IMR-90 (cell line): Measurements from ENCODE around the gene PRPF6. TPM values are rescaled to one million over a fixed set of nuclear protein-coding genes. Genes with fewer than 3 reads are reported as not detected.

Experiments
- ATAC-seq: fragments of 200-7000 bp; cut with Tn5 transposase; 2 replicates; pipeline ENCODE4 v1.9.1; 2020; ENCODE audit warnings: low read depth, mild to moderate bottlenecking, moderate library complexity
- BruUV-seq: library from RNA; stranded (reverse); fragments of 400-500 nt; replicated peaks from 2 replicates; lab custom pipeline; 2021; lab: Mats Ljungman, UMichigan
- CTCF ChIA-PET: fragments of 300-600 bp; formaldehyde crosslinking; extraction: SDS; loops from one replicate; lab custom pipeline; 2021; ENCODE audit warnings: antibody characterized with exemption; lab: Yijun Ruan, JAX
- POLR2A ChIA-PET: fragments of 300-600 bp; sonication (Branson Sonifier 250); formaldehyde crosslinking; loops from one replicate; lab custom pipeline; 2022; ENCODE audit warnings: antibody characterized with exemption; ENCODE audit not compliant: unreplicated experiment; lab: Charles Lee
- DNase-seq: peaks from one replicate; pipeline ENCODE4 v3.0.0; 2013
- H2AFZ ChIP-seq: replicated peaks from 2 replicates; pipeline ENCODE3; 2013; ENCODE audit warnings: low read length, mild to moderate bottlenecking; ENCODE audit not compliant: poor library complexity
- H2AK5ac ChIP-seq: 2 replicates; pipeline ENCODE4 v1.6.1; 2013; ENCODE audit warnings: low read depth, low read length, inconsistent platforms
- H2AK9ac ChIP-seq: replicated peaks from 2 replicates; pipeline ENCODE3; 2013; ENCODE audit warnings: mild to moderate bottlenecking, low read depth, low read length, moderate library complexity; ENCODE audit not compliant: poor library complexity
- H2BK120ac ChIP-seq: 2 replicates; pipeline ENCODE4 v1.6.1; 2013; ENCODE audit warnings: low read depth, low read length, inconsistent platforms
- H2BK15ac ChIP-seq: 3 replicates; pipeline ENCODE4 v1.6.1; 2013; ENCODE audit warnings: low read depth, low read length, inconsistent platforms
- H2BK20ac ChIP-seq: 2 replicates; pipeline ENCODE4 v1.6.1; 2013; ENCODE audit warnings: low read depth, mild to moderate bottlenecking, inconsistent platforms, low read length, moderate library complexity
- H2BK5ac ChIP-seq: 2 replicates; pipeline ENCODE4 v1.6.1; 2013; ENCODE audit warnings: mild to moderate bottlenecking, low read depth, low read length, inconsistent platforms; ENCODE audit not compliant: poor library complexity, severe bottlenecking
- H3K14ac ChIP-seq: replicated peaks from 2 replicates; pipeline ENCODE4 v1.6.1; 2013; ENCODE audit warnings: low read depth, low read length, inconsistent platforms
- H3K18ac ChIP-seq: 2 replicates; pipeline ENCODE4 v1.6.1; 2013; ENCODE audit warnings: low read depth, low read length, control low read depth
- H3K23ac ChIP-seq: 2 replicates; pipeline ENCODE4 v1.6.1; 2013; ENCODE audit warnings: low read depth, low read length, inconsistent platforms
- H3K27ac ChIP-seq: 2 replicates; pipeline ENCODE4 v1.5.1; 2013; ENCODE audit warnings: mild to moderate bottlenecking, control low read depth, low read length; ENCODE audit not compliant: insufficient read depth
- H3K27me3 ChIP-seq: 2 replicates; pipeline ENCODE4 v1.6.1; 2013; ENCODE audit warnings: low read length; ENCODE audit not compliant: control insufficient read depth, insufficient read depth
- H3K36me3 ChIP-seq: 2 replicates; pipeline ENCODE4 v1.6.1; 2013; ENCODE audit warnings: low read length, mixed read lengths; ENCODE audit not compliant: control insufficient read depth, insufficient read depth
- H3K4ac ChIP-seq: 2 replicates; pipeline ENCODE4 v1.6.1; 2013; ENCODE audit warnings: low read depth, low read length, inconsistent platforms
- H3K4me1 ChIP-seq: 2 replicates; pipeline ENCODE4 v1.6.1; 2013; ENCODE audit warnings: low read length, mixed read lengths; ENCODE audit not compliant: control insufficient read depth, insufficient read depth
- H3K4me2 ChIP-seq: 2 replicates; pipeline ENCODE4 v1.6.1; 2013; ENCODE audit warnings: low read depth, mild to moderate bottlenecking, control low read depth, low read length, moderate library complexity
- H3K4me3 ChIP-seq: 2 replicates; pipeline ENCODE4 v1.5.1; 2013; ENCODE audit warnings: low read depth, mild to moderate bottlenecking, control low read depth, low read length, moderate library complexity; ENCODE audit not compliant: insufficient read depth
- H3K56ac ChIP-seq: 2 replicates; pipeline ENCODE4 v1.6.1; 2013; ENCODE audit warnings: low read length, inconsistent platforms; ENCODE audit not compliant: insufficient read depth; ENCODE audit errors: extremely low read depth
- H3K79me1 ChIP-seq, 2 experiments: 2 replicates each; pipeline ENCODE4 v1.6.1; 2013; ENCODE audit warnings: low read length in 2 of 2, inconsistent platforms in 1 of 2, low read depth in 1 of 2
- H3K9ac ChIP-seq: 2 replicates; pipeline ENCODE4 v1.6.1; 2013; ENCODE audit warnings: low read depth, low read length, control low read depth
- H3K9me1 ChIP-seq: 2 replicates; pipeline ENCODE4 v1.6.1; 2013; ENCODE audit warnings: low read length, inconsistent platforms; ENCODE audit not compliant: insufficient read depth
- H3K9me3 ChIP-seq: 2 replicates; pipeline ENCODE4 v1.6.1; 2013; ENCODE audit warnings: low read length; ENCODE audit not compliant: control insufficient read depth, insufficient read depth
- H4K20me1 ChIP-seq: 2 replicates; pipeline ENCODE4 v1.6.1; 2013; ENCODE audit warnings: low read length, inconsistent platforms; ENCODE audit not compliant: insufficient read depth
- H4K5ac ChIP-seq: 2 replicates; pipeline ENCODE4 v1.6.1; 2013; ENCODE audit warnings: mild to moderate bottlenecking, low read depth, low read length, control low read depth
- H4K8ac ChIP-seq, 2 experiments: 2 replicates each; pipeline ENCODE4 v1.6.1; 2013; ENCODE audit warnings: low read depth in 2 of 2, low read length in 2 of 2, control low read depth in 1 of 2, inconsistent platforms in 1 of 2
- H4K91ac ChIP-seq: 2 replicates; pipeline ENCODE4 v1.6.1; 2013; ENCODE audit warnings: low read depth, low read length, inconsistent platforms; ENCODE audit not compliant: insufficient read depth
- CEBPB ChIP-seq: IDR thresholded peaks from 2 replicates; pipeline ENCODE4 v1.6.1; 2012; ENCODE audit warnings: low read depth, low read length, improper control_type of control experiment
- CHD1 ChIP-seq: IDR thresholded peaks from 2 replicates; pipeline ENCODE4 v1.6.1; 2012; ENCODE audit warnings: low read depth, low read length, improper control_type of control experiment
- ELK1 ChIP-seq: fragments of 150-350 bp; IDR thresholded peaks from 2 replicates; pipeline ENCODE4 v1.6.1; 2016; ENCODE audit warnings: low read depth, mild to moderate bottlenecking, low read length, moderate library complexity, borderline replicate concordance
- FOS ChIP-seq: fragments of 150-350 bp; IDR thresholded peaks from 2 replicates; pipeline ENCODE4 v1.6.1; 2016; ENCODE audit warnings: low read depth, low read length
- MAFK ChIP-seq: IDR thresholded peaks from 2 replicates; pipeline ENCODE4 v1.6.1; 2012; ENCODE audit warnings: low read depth, low read length, improper control_type of control experiment
- MAZ ChIP-seq: IDR thresholded peaks from 2 replicates; pipeline ENCODE4 v1.6.1; 2012; ENCODE audit warnings: low read depth, mild to moderate bottlenecking, low read length, improper control_type of control experiment, moderate library complexity, borderline replicate concordance
- MXI1 ChIP-seq: IDR thresholded peaks from 2 replicates; pipeline ENCODE4 v1.6.1; 2012; ENCODE audit warnings: low read depth, mild to moderate bottlenecking, low read length, moderate library complexity, borderline replicate concordance
- NFE2L2 ChIP-seq: fragments of 150-350 bp; IDR thresholded peaks from 2 replicates; pipeline ENCODE4 v1.6.1; 2016; ENCODE audit warnings: low read depth, mild to moderate bottlenecking, low read length
- POLR2A ChIP-seq: IDR thresholded peaks from 2 replicates; pipeline ENCODE4 v1.6.1; 2012; ENCODE audit warnings: mild to moderate bottlenecking, low read depth, low read length
- RAD21 ChIP-seq: IDR thresholded peaks from 2 replicates; pipeline ENCODE4 v1.6.1; 2012; ENCODE audit warnings: low read length, improper control_type of control experiment
- RCOR1 ChIP-seq: IDR thresholded peaks from 2 replicates; pipeline ENCODE4 v1.6.1; 2012; ENCODE audit warnings: mild to moderate bottlenecking, low read length, improper control_type of control experiment; ENCODE audit not compliant: insufficient replicate concordance
- RFX5 ChIP-seq: IDR thresholded peaks from 2 replicates; pipeline ENCODE4 v1.8.0; 2012; ENCODE audit warnings: low read depth, mild to moderate bottlenecking, low read length, moderate library complexity
- SMC3 ChIP-seq: fragments of 150-350 bp; IDR thresholded peaks from 2 replicates; pipeline ENCODE4 v1.6.1; 2016; ENCODE audit warnings: low read depth, mild to moderate bottlenecking, antibody characterized with exemption, low read length, moderate library complexity
- WGBS, 2 experiments: methylation state at CpG; one replicate each; pipeline versions ENCODE4 v1.1.5 to v1.1.7; 2013; ENCODE audit warnings: missing lambda C conversion rate in 2 of 2; ENCODE audit not compliant: insufficient read length in 1 of 2; ENCODE audit errors: extremely low coverage in 2 of 2; 5-methylcytosine and 5-hydroxymethylcytosine counted together
- dilution Hi-C: fragments of 300-500 bp; cut with HindIII; formaldehyde crosslinking; loops from one replicate; pipeline ENCODE4 v1.14.3; 2018; ENCODE audit warnings: low sequenced_read_pairs; ENCODE audit not compliant: unreplicated experiment
- in situ Hi-C: fragments of 300-500 bp; cut with MboI; formaldehyde crosslinking; loops from 3 replicates; pipeline ENCODE4 v1.14.3; 2019; ENCODE audit warnings: low sequenced_read_pairs, inconsistent platforms, mixed read lengths
- intact Hi-C: fragments of 100-400 bp; cut with micrococcal nuclease; formaldehyde crosslinking; loops from 2 replicates; pipeline ENCODE4 v1.10.0; 2022
- polyA plus RNA-seq, 3 experiments: library from polyadenylated mRNA; depleted of rRNA; stranded (reverse); fragments of >200 nt; gene quantifications; 2 replicates each; pipeline ENCODE4 v1.2.3, GENCODE V29; 2012; ENCODE audit warnings: low replicate concordance in 1 of 3
- total RNA-seq: library from RNA; depleted of rRNA; stranded (reverse); fragments of >200 nt; gene quantifications from 2 replicates; pipeline ENCODE4 v1.2.3, GENCODE V29; 2012
- TF ChIP-seq, protein P1 (sequence below): fragments of 150-350 bp; IDR thresholded peaks from 2 replicates; pipeline ENCODE4 v1.6.1; 2017; ENCODE audit warnings: mild to moderate bottlenecking, antibody characterized with exemption, low read length, low read depth
- TF ChIP-seq, protein P2 (sequence below): conservative IDR thresholded peaks from 2 replicates; pipeline ENCODE4 v1.5.1; 2012; ENCODE audit warnings: mild to moderate bottlenecking, low read depth, low read length, improper control_type of control experiment

Gene PRPF6
- total and polyA plus RNA-seq, 2 of the 4 experiments (the other 2 are of a cell fraction), result 43.5 to 71.3 TPM

DNA sequence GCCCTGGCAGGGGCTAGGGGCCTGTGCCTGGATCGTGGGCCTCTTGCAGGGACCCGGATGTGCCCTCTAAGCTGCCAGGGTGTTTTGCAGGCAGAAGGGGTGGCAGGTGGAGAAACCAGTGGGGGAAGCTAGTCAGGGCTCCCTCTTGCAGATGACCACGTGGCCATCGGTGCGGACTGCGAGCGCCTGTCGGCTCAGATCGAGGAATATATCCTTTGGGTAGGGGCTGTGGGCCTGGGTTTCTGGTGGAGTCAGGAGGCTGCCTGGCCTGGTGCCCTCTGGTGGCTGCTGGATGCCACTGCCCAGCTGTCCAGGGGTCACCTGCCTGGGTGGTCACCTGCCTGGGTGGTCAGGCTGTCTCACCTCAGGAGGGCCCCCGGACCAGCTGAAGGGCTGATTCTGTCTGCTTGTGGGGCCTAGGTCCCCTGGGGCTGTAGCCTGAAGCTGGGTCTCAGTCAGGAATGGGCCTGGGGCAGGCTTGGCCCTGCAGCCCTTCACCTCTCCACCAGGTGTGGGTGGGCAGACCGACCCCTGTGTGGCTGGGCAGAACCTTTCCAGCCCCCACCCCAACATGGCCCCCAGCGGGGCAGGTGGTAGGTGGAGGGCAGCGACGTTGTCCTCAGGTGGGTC is 88.8 kb downstream of the PRPF6 start:
- dilution Hi-C loops (no loop called here), intact Hi-C loops (no loop called here), in situ Hi-C loops (no loop called here)
- Histone ChIP-seq H2AK5ac (no peak overlapping the region), H2BK5ac (no peak overlapping the region), H3K36me3 (peaks cover 20% of the 10 kb centered on the region; the same call in 1 of the 2 replicates), H3K79me1 (peaks cover 0 to 15% of the 10 kb centered on the region in 2 experiments; a peak in 1 of 4 replicates), H2BK15ac (no peak overlapping the region), H2AFZ (peak overlapping the region; percentile 43), H4K91ac (no peak overlapping the region), H3K27ac (no peak overlapping the region), H4K5ac (no peak overlapping the region), H3K4ac (no peak overlapping the region), H3K18ac (no peak overlapping the region), H3K56ac (no peak overlapping the region), H3K9me1 (peaks cover 10% of the 10 kb centered on the region; the same call in 1 of the 2 replicates), H2AK9ac (peak overlapping the region; percentile 65), H3K4me3 (no peak overlapping the region), H3K14ac (no peak overlapping the region), H3K27me3 (no peaks in the 10 kb centered on the region), H3K4me1 (peaks cover 12% of the 10 kb centered on the region), H3K23ac (no peak overlapping the region), H2BK120ac (no peak overlapping the region), H4K20me1 (peaks cover 4% of the 10 kb centered on the region; the same call in 1 of the 2 replicates), H2BK20ac (no peak overlapping the region), H4K8ac (no peak overlapping the region), H3K4me2 (no peak overlapping the region), H3K9ac (no peak overlapping the region), H3K9me3 (no peaks in the 10 kb centered on the region)
- ATAC-seq (peak; percentile 51), DNase-seq (no peak)
- 60% methylated on average over 1 of the region's 14 CpGs; no CpG with 5 or more reads in 1 of the 2 experiments for WGBS, 2 experiments
- ChIA-PET CTCF (interaction anchor here (0.6 to 1.8 kb wide), 3 partner anchors 12 to 50 kb away, joined by 3 to 6 read pairs (median 3); no protein-coding TSS in a partner anchor), POLR2A (no interaction called here)
- no peak for TF ChIP-seq POLR2A
- TF ChIP-seq MAFK, result no peak
- TF ChIP-seq RCOR1, result no peak
- no peak for TF ChIP-seq MAZ
- peak; percentile 49 for TF ChIP-seq SMC3
- TF ChIP-seq NFE2L2, result no peak
- no peak for TF ChIP-seq CEBPB
- TF ChIP-seq ELK1, result no peak
- TF ChIP-seq RAD21, result peak; percentile 34
- TF ChIP-seq FOS, result no peak
- TF ChIP-seq RFX5, result no peak
- no peak for TF ChIP-seq CHD1
- no peak for TF ChIP-seq MXI1
- TF ChIP-seq, protein P1, sequence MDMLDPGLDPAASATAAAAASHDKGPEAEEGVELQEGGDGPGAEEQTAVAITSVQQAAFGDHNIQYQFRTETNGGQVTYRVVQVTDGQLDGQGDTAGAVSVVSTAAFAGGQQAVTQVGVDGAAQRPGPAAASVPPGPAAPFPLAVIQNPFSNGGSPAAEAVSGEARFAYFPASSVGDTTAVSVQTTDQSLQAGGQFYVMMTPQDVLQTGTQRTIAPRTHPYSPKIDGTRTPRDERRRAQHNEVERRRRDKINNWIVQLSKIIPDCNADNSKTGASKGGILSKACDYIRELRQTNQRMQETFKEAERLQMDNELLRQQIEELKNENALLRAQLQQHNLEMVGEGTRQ, result 0 out of 2 replicates have a peak, but pooled peaks have one; percentile 23
- TF ChIP-seq, protein P2, sequence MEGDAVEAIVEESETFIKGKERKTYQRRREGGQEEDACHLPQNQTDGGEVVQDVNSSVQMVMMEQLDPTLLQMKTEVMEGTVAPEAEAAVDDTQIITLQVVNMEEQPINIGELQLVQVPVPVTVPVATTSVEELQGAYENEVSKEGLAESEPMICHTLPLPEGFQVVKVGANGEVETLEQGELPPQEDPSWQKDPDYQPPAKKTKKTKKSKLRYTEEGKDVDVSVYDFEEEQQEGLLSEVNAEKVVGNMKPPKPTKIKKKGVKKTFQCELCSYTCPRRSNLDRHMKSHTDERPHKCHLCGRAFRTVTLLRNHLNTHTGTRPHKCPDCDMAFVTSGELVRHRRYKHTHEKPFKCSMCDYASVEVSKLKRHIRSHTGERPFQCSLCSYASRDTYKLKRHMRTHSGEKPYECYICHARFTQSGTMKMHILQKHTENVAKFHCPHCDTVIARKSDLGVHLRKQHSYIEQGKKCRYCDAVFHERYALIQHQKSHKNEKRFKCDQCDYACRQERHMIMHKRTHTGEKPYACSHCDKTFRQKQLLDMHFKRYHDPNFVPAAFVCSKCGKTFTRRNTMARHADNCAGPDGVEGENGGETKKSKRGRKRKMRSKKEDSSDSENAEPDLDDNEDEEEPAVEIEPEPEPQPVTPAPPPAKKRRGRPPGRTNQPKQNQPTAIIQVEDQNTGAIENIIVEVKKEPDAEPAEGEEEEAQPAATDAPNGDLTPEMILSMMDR, result peak; percentile 60
- no TSS peak for BruUV-seq
